H1 (cell line): Measurements from ENCODE around the gene CRELD1. TPM values are rescaled to one million over a fixed set of nuclear protein-coding genes. Genes with fewer than 3 reads are reported as not detected.

Source experiments
- CTCF ChIA-PET: fragments of 300-600 bp; sonication (Branson Sonifier 250); formaldehyde crosslinking; loops from one replicate; lab custom pipeline; 2021; ENCODE audit not compliant: partially characterized antibody; lab: Charles Lee
- POLR2A ChIA-PET: fragments of 300-600 bp; sonication (Branson Sonifier 250); formaldehyde crosslinking; loops from one replicate; lab custom pipeline; 2021; ENCODE audit warnings: inconsistent platforms; ENCODE audit not compliant: partially characterized antibody; lab: Charles Lee
- DNase-seq, 2 experiments: peaks; one replicate each; pipeline versions ENCODE4 v3.0.0 to v3.0.0-alpha.2; 2010 to 2022; ENCODE audit warnings: low spot score in 2 of 2, low read depth in 1 of 2, mixed read lengths in 1 of 2
- FAIRE-seq: peaks from 2 replicates; lab custom pipeline; 2011; peaks lifted over from hg19 to GRCh38; lab: Jason Lieb, UNC
- H2AFZ ChIP-seq: 2 replicates; pipeline ENCODE4 v1.8.1; 2012; ENCODE audit warnings: low read length, inconsistent platforms
- H2AK5ac ChIP-seq: 2 replicates; pipeline ENCODE4 v1.6.1; 2013; ENCODE audit warnings: low read depth, low read length
- H2BK120ac ChIP-seq: replicated peaks from 2 replicates; pipeline ENCODE3; 2013; ENCODE audit warnings: low read depth, low read length, inconsistent platforms
- H2BK12ac ChIP-seq: 2 replicates; pipeline ENCODE4 v1.6.1; 2013; ENCODE audit warnings: low read depth, low read length
- H2BK15ac ChIP-seq: 2 replicates; pipeline ENCODE4 v1.6.1; 2013; ENCODE audit warnings: low read length
- H2BK20ac ChIP-seq: 2 replicates; pipeline ENCODE4 v1.6.1; 2013; ENCODE audit warnings: low read length
- H2BK5ac ChIP-seq: 2 replicates; pipeline ENCODE4 v1.6.1; 2013; ENCODE audit warnings: low read depth, low read length
- H3K14ac ChIP-seq: 2 replicates; pipeline ENCODE4 v1.6.1; 2013; ENCODE audit warnings: inconsistent platforms; ENCODE audit not compliant: insufficient read length
- H3K18ac ChIP-seq: 2 replicates; pipeline ENCODE4 v1.6.1; 2013; ENCODE audit warnings: low read length; ENCODE audit errors: extremely low read depth
- H3K23ac ChIP-seq: 2 replicates; pipeline ENCODE4 v1.6.1; 2013; ENCODE audit warnings: inconsistent platforms; ENCODE audit not compliant: insufficient read length
- H3K23me2 ChIP-seq: 2 replicates; pipeline ENCODE4 v1.6.1; 2013; ENCODE audit warnings: low read depth, low read length
- H3K27ac ChIP-seq: 2 replicates; pipeline ENCODE4 v1.6.1; 2011; ENCODE audit warnings: low read depth, low read length, inconsistent platforms
- H3K27me3 ChIP-seq, 4 experiments: replicated peaks in 1 of 4; 1 replicate in 1 of 4; 2 replicates in 3 of 4; pipeline versions ENCODE4 v1.6.1 to v1.8.1; 2011 to 2013; ENCODE audit warnings: low read length in 3 of 4, mild to moderate bottlenecking in 3 of 4, inconsistent platforms in 2 of 4, mixed read lengths in 2 of 4, moderate library complexity in 1 of 4; ENCODE audit not compliant: control insufficient read depth in 3 of 4, insufficient read depth in 3 of 4; ENCODE audit errors: extremely low read depth in 1 of 4
- H3K36me3 ChIP-seq, 4 experiments: 2 replicates each; pipeline versions ENCODE4 v1.6.1 to v1.8.1; 2011 to 2013; ENCODE audit warnings: mild to moderate bottlenecking in 4 of 4, low read length in 3 of 4, moderate library complexity in 2 of 4, control low read depth in 1 of 4, inconsistent platforms in 1 of 4; ENCODE audit not compliant: insufficient read depth in 4 of 4, control insufficient read depth in 2 of 4
- H3K4ac ChIP-seq: replicated peaks from 2 replicates; pipeline ENCODE3; 2013; ENCODE audit warnings: low read length, low read depth, mixed read lengths, inconsistent platforms; ENCODE audit not compliant: insufficient read length
- H3K4me1 ChIP-seq, 4 experiments: replicated peaks in 1 of 4; 1 replicate in 1 of 4; 2 replicates in 3 of 4; pipeline versions ENCODE4 v1.6.1 to v1.8.1; 2011 to 2013; ENCODE audit warnings: low read length in 3 of 4, inconsistent platforms in 2 of 4, mixed read lengths in 1 of 4; ENCODE audit not compliant: insufficient read depth in 4 of 4, control insufficient read depth in 3 of 4
- H3K4me2 ChIP-seq, 2 experiments: 2 replicates each; pipeline versions ENCODE4 v1.6.1 to v1.8.1; 2011 to 2013; ENCODE audit warnings: low read depth in 2 of 2, low read length in 2 of 2, control low read depth in 1 of 2, inconsistent platforms in 1 of 2, mild to moderate bottlenecking in 1 of 2; ENCODE audit not compliant: insufficient read depth in 1 of 2
- H3K4me3 ChIP-seq, 4 experiments: fragments of 200-600, 300-600 bp in 1 of 4; sonication (generic), shearing (Covaris generic), sonication (Bioruptor Twin) in 1 of 4; 2 replicates each; pipeline versions ENCODE4 v1.5.1 to v1.8.1; 2011 to 2016; ENCODE audit warnings: low read length in 4 of 4, low read depth in 3 of 4, control low read depth in 2 of 4, inconsistent platforms in 2 of 4, mild to moderate bottlenecking in 2 of 4, mixed read lengths in 1 of 4, moderate library complexity in 1 of 4; ENCODE audit not compliant: insufficient read depth in 2 of 4; ENCODE audit errors: extremely low read depth in 1 of 4
- H3K56ac ChIP-seq: replicated peaks from 2 replicates; pipeline ENCODE3; 2013; ENCODE audit warnings: low read depth, mild to moderate bottlenecking, mixed read lengths, low read length, inconsistent platforms; ENCODE audit not compliant: insufficient read length
- H3K79me1 ChIP-seq: 2 replicates; pipeline ENCODE4 v1.6.1; 2013; ENCODE audit warnings: low read depth, low read length, control low read depth
- H3K79me2 ChIP-seq, 2 experiments: 2 replicates each; pipeline versions ENCODE4 v1.6.1 to v1.8.1; 2012 to 2013; ENCODE audit warnings: low read length in 2 of 2, mild to moderate bottlenecking in 2 of 2, inconsistent platforms in 1 of 2; ENCODE audit not compliant: insufficient read depth in 2 of 2, control insufficient read depth in 1 of 2
- H3K9ac ChIP-seq, 4 experiments: replicated peaks in 1 of 4; 1 replicate in 1 of 4; 2 replicates in 3 of 4; pipeline versions ENCODE4 v1.6.1 to v1.8.1; 2011 to 2013; ENCODE audit warnings: low read depth in 3 of 4, low read length in 3 of 4, control low read depth in 2 of 4, mild to moderate bottlenecking in 2 of 4, moderate library complexity in 2 of 4, inconsistent platforms in 1 of 4; ENCODE audit errors: extremely low read depth in 1 of 4
- H3K9me3 ChIP-seq, 2 experiments: 2 replicates each; pipeline versions ENCODE4 v1.6.1 to v1.8.1; 2012 to 2013; ENCODE audit warnings: mild to moderate bottlenecking in 2 of 2, moderate library complexity in 2 of 2, control low read depth in 1 of 2, inconsistent platforms in 1 of 2, low read depth in 1 of 2, low read length in 1 of 2, mixed read lengths in 1 of 2; ENCODE audit not compliant: insufficient read depth in 2 of 2
- H4K20me1 ChIP-seq, 2 experiments: replicated peaks in 1 of 2; 2 replicates each; pipeline versions ENCODE3 to v1.8.1; 2011 to 2013; ENCODE audit warnings: inconsistent platforms in 2 of 2, low read length in 2 of 2, mild to moderate bottlenecking in 1 of 2; ENCODE audit not compliant: insufficient read depth in 2 of 2, control insufficient read depth in 1 of 2
- H4K5ac ChIP-seq: 2 replicates; pipeline ENCODE4 v1.6.1; 2013; ENCODE audit warnings: low read length, low read depth, mixed read lengths, inconsistent platforms; ENCODE audit not compliant: insufficient read length
- H4K8ac ChIP-seq: 2 replicates; pipeline ENCODE4 v1.8.0; 2013; ENCODE audit warnings: mild to moderate bottlenecking, moderate library complexity, low read length, inconsistent platforms; ENCODE audit not compliant: insufficient read depth; ENCODE audit errors: extremely low read depth
- H4K91ac ChIP-seq: replicated peaks from 2 replicates; pipeline ENCODE3; 2013; ENCODE audit warnings: low read length, mixed read lengths, inconsistent platforms; ENCODE audit not compliant: insufficient read length
- EGR1 ChIP-seq: IDR thresholded peaks from 2 replicates; pipeline ENCODE4 v1.6.1; 2011; ENCODE audit warnings: low read depth, low read length, borderline replicate concordance
- EZH2 ChIP-seq: fragments of 200-600 bp; sonication (generic); IDR thresholded peaks from 2 replicates; pipeline ENCODE4 v1.7.1; 2012; ENCODE audit warnings: low read depth, mild to moderate bottlenecking, moderate library complexity, low read length, inconsistent platforms; ENCODE audit not compliant: severe bottlenecking
- JUN ChIP-seq: IDR thresholded peaks from 2 replicates; pipeline ENCODE4 v1.6.1; 2011; ENCODE audit warnings: low read depth, mild to moderate bottlenecking, improper control_type of control experiment, low read length
- SIRT6 ChIP-seq: IDR thresholded peaks from one replicate; pipeline ENCODE4 v1.7.1; 2012; ENCODE audit warnings: low read length, inconsistent platforms
- SP1 ChIP-seq: IDR thresholded peaks from 2 replicates; pipeline ENCODE4 v1.6.1; 2011; ENCODE audit warnings: low read depth, low read length
- TAF1 ChIP-seq: IDR thresholded peaks from 2 replicates; pipeline ENCODE4 v1.6.1; 2011; ENCODE audit warnings: mild to moderate bottlenecking, low read depth, low read length
- USF2 ChIP-seq: IDR thresholded peaks from 2 replicates; pipeline ENCODE4 v1.6.1; 2011; ENCODE audit warnings: low read length, improper control_type of control experiment
- WGBS, 2 experiments: shearing (Covaris generic) in 1 of 2; methylation state at CpG; one replicate each; pipeline versions ENCODE4 v1.1.6 to v1.1.7; 2013 to 2015; ENCODE audit warnings: low lambda C conversion rate in 2 of 2, mixed read lengths in 2 of 2, inconsistent platforms in 1 of 2, low coverage in 1 of 2, missing lambda C conversion rate in 1 of 2; ENCODE audit not compliant: insufficient replicate concordance in 2 of 2, insufficient coverage in 1 of 2, insufficient read length in 1 of 2; ENCODE audit errors: extremely low coverage in 1 of 2, missing lambda C conversion rate in 1 of 2; 5-methylcytosine and 5-hydroxymethylcytosine counted together
- polyA plus RNA-seq, 7 experiments: library from polyadenylated mRNA; depleted of rRNA in 3 of 7; stranded (reverse) in 5 of 7; unstranded in 2 of 7; fragments of >200 nt in 5 of 7; fragments of 200-250 nt in 2 of 7; gene quantifications; 1 replicate in 5 of 7; 2 replicates in 1 of 7; 4 replicates in 1 of 7; pipeline versions ENCODE4 v1.2.1 to v1.2.3, GENCODE V29; 2011 to 2013; ENCODE audit warnings: missing spikeins in 2 of 7, mixed read lengths in 2 of 7
- total RNA-seq: library from RNA; stranded (reverse); fragmentation: NEBNext Ultra II Directional; extraction: Animal tissue kit (Norgen Biotek cat#: 25700); gene quantifications from 2 replicates; pipeline ENCODE4 v1.2.1, GENCODE V29; 2021

Gene CRELD1
- total and polyA plus RNA-seq, 2 of the 8 experiments (the other 6 are each of a cell fraction or from before 2014, with no cell fraction given): 12.9 to 15.1 TPM

GRCh38 chr3:9903904-9904303, 29.7 kb upstream of the CRELD1 start:
- H4K20me1 ChIP-seq: no peaks in the 10 kb centered on the region
- H4K5ac ChIP-seq: no peak overlapping the region
- H2BK15ac ChIP-seq: no peak overlapping the region
- ChIA-PET POLR2A (interaction anchor here (1.5 to 6.0 kb wide), 2 partner anchors 11 to 43 kb away, joined by 3 to 43 read pairs; partner anchors contain the start of gene IL17RC), CTCF (interaction anchor here (0.8 to 2.2 kb wide), 6 partner anchors 10 to 77 kb away, joined by 3 to 9 read pairs (median 4); partner anchors contain the start of genes CRELD1 and IL17RC)
- TF ChIP-seq JUN: no peak
- TF ChIP-seq SP1: no peak
- TF ChIP-seq TAF1: no peak
- TF ChIP-seq EGR1: no peak
- no peak for TF ChIP-seq USF2
- TF ChIP-seq EZH2: no peak
- TF ChIP-seq SIRT6: no peak
- DNase-seq (no peak), FAIRE-seq (no peak)
- H3K27me3 ChIP-seq: no peaks in the 10 kb centered on the region
- no peaks in the 10 kb centered on the region for H3K23me2 ChIP-seq
- no peak overlapping the region for H3K4me2 ChIP-seq
- no peak overlapping the region for H3K27ac ChIP-seq
- H2AK5ac ChIP-seq: no peak overlapping the region
- H3K9me3 ChIP-seq: no peaks in the 10 kb centered on the region
- H3K4me3 ChIP-seq: no peak overlapping the region
- no peak overlapping the region for H4K91ac ChIP-seq
- no peaks in the 10 kb centered on the region for H3K79me2 ChIP-seq
- H2BK12ac ChIP-seq: no peak overlapping the region
- H2AFZ ChIP-seq: no peak overlapping the region
- no peak overlapping the region for H3K4ac ChIP-seq
- no peak overlapping the region for H3K9ac ChIP-seq
- no peak overlapping the region for H2BK20ac ChIP-seq
- H3K36me3 ChIP-seq: no peaks in the 10 kb centered on the region
- no peak overlapping the region for H3K18ac ChIP-seq
- no peaks in the 10 kb centered on the region for H3K79me1 ChIP-seq
- no peak overlapping the region for H3K23ac ChIP-seq
- H2BK120ac ChIP-seq: no peak overlapping the region
- H3K4me1 ChIP-seq: peaks cover 5 to 14% (median 11%) of the 10 kb centered on the region in 4 experiments
- 93% methylated on average over 4 of the region's 4 CpGs; no CpG with 5 or more reads in 1 of the 2 experiments for WGBS, 2 experiments
- H4K8ac ChIP-seq: no peak overlapping the region
- H3K14ac ChIP-seq: no peak overlapping the region
- no peak overlapping the region for H2BK5ac ChIP-seq
- H3K56ac ChIP-seq: no peak overlapping the region
